Keratinocyte (primary cell): ENCODE results near the gene HEATR3. TPM values are rescaled to one million over a fixed set of nuclear protein-coding genes. Genes with fewer than 3 reads are reported as not detected.

Source experiments
- DNase-seq: peaks from one replicate; pipeline ENCODE4 v3.0.0-alpha.2; 2011; ENCODE audit warnings: low read depth, missing footprints, low spot score
- FAIRE-seq: peaks from 2 replicates; lab custom pipeline; 2011; peaks lifted over from hg19 to GRCh38; lab: Jason Lieb, UNC
- H2AFZ ChIP-seq: 2 replicates; pipeline ENCODE4 v1.6.0; 2012; ENCODE audit warnings: low read length, control low read depth, inconsistent platforms; ENCODE audit not compliant: control insufficient read depth
- H3K27ac ChIP-seq: 2 replicates; pipeline ENCODE4 v1.5.1; 2011; ENCODE audit warnings: low read length; ENCODE audit not compliant: control insufficient read depth, insufficient read depth
- H3K27me3 ChIP-seq: 3 replicates; pipeline ENCODE4 v1.6.0; 2011; ENCODE audit warnings: low read length; ENCODE audit not compliant: control insufficient read depth, insufficient read depth; ENCODE audit errors: extremely low read depth
- H3K36me3 ChIP-seq, 2 experiments: 2 replicates in 1 of 2; 3 replicates in 1 of 2; pipeline ENCODE4 v1.5.1; 2011; ENCODE audit warnings: low read length in 2 of 2, mild to moderate bottlenecking in 1 of 2; ENCODE audit not compliant: control insufficient read depth in 2 of 2, insufficient read depth in 2 of 2; ENCODE audit errors: extremely low read depth in 1 of 2
- H3K4me1 ChIP-seq: 3 replicates; pipeline ENCODE4 v1.5.1; 2011; ENCODE audit warnings: low read length; ENCODE audit not compliant: control insufficient read depth, insufficient read depth; ENCODE audit errors: extremely low read depth
- H3K4me2 ChIP-seq: 3 replicates; pipeline ENCODE4 v1.6.0; 2011; ENCODE audit warnings: low read depth, low read length; ENCODE audit not compliant: control insufficient read depth, insufficient read depth; ENCODE audit errors: extremely low read depth
- H3K4me3 ChIP-seq, 3 experiments: fragments of 200-600 bp in 1 of 3; sonication (generic) in 1 of 3; 2 replicates in 2 of 3; 3 replicates in 1 of 3; pipeline ENCODE4 v1.5.1; 2011 to 2016; ENCODE audit warnings: low read length in 3 of 3, mild to moderate bottlenecking in 3 of 3, control low read depth in 2 of 3, inconsistent platforms in 1 of 3, low read depth in 1 of 3, mixed read lengths in 1 of 3, mixed run types in 1 of 3, moderate library complexity in 1 of 3; ENCODE audit not compliant: control insufficient read depth in 2 of 3, insufficient read depth in 2 of 3; ENCODE audit errors: extremely low read depth in 1 of 3
- H3K79me2 ChIP-seq: 2 replicates; pipeline ENCODE4 v1.6.0; 2012; ENCODE audit warnings: low read length; ENCODE audit not compliant: control insufficient read depth, insufficient read depth
- H3K9ac ChIP-seq: 3 replicates; pipeline ENCODE4 v1.6.0; 2011; ENCODE audit warnings: low read length; ENCODE audit not compliant: control insufficient read depth, insufficient read depth; ENCODE audit errors: extremely low read depth
- H3K9me1 ChIP-seq: 3 replicates; pipeline ENCODE4 v1.6.0; 2011; ENCODE audit warnings: low read length; ENCODE audit not compliant: control insufficient read depth, insufficient read depth; ENCODE audit errors: extremely low read depth
- H3K9me3 ChIP-seq: 2 replicates; pipeline ENCODE4 v1.5.1; 2012; ENCODE audit warnings: low read depth, low read length; ENCODE audit not compliant: control insufficient read depth
- H4K20me1 ChIP-seq: 3 replicates; pipeline ENCODE4 v1.6.0; 2011; ENCODE audit warnings: low read length; ENCODE audit not compliant: control insufficient read depth, insufficient read depth; ENCODE audit errors: extremely low read depth
- CTCF ChIP-seq, 3 experiments: IDR thresholded peaks in 1 of 3; conservative IDR thresholded peaks in 1 of 3; optimal IDR thresholded peaks in 1 of 3; 2 replicates in 2 of 3; 3 replicates in 1 of 3; pipeline versions ENCODE3 to v1.5.1; 2011; ENCODE audit warnings: low read length in 3 of 3, mild to moderate bottlenecking in 3 of 3, moderate library complexity in 2 of 3, control low read depth in 1 of 3, inconsistent platforms in 1 of 3; ENCODE audit not compliant: insufficient read depth in 2 of 3; ENCODE audit errors: extremely low read depth in 1 of 3
- EZH2 ChIP-seq: IDR thresholded peaks from one replicate; pipeline ENCODE4 v1.6.1; 2012; ENCODE audit warnings: inconsistent platforms, mild to moderate bottlenecking, low read length, moderate library complexity
- dilution Hi-C: fragments of 300-500 bp; cut with MboI; formaldehyde crosslinking; loops from one replicate; pipeline ENCODE4 v1.7.0; 2020; ENCODE audit warnings: low sequenced_read_pairs; ENCODE audit not compliant: extremely low pct_ligation_motif_present
- polyA plus RNA-seq, 5 experiments: library from polyadenylated mRNA; depleted of rRNA in 3 of 5; stranded (reverse) in 3 of 5; stranded (forward) in 1 of 5; unstranded in 1 of 5; fragments of >200 nt; gene quantifications; 1 replicate in 1 of 5; 2 replicates in 3 of 5; 3 replicates in 1 of 5; pipeline versions ENCODE4 v1.2.1 to v1.2.3, GENCODE V29; 2011 to 2012; ENCODE audit warnings: missing spikeins in 2 of 5, low read depth in 1 of 5, low replicate concordance in 1 of 5

HEATR3 gene
- polyA plus RNA-seq, 1 donor (not counting 4 experiments of a cell fraction or from before 2014, with no cell fraction given), result 27.2 TPM

- no peak for DNase-seq
- Histone ChIP-seq H3K4me3 (no peak overlapping the region), H3K9ac (no peak overlapping the region), H3K9me3 (no peaks in the 10 kb centered on the region), H2AFZ (no peak overlapping the region), H3K9me1 (no peaks in the 10 kb centered on the region), H4K20me1 (no peaks in the 10 kb centered on the region), H3K4me2 (no peak overlapping the region), H3K4me1 (no peaks in the 10 kb centered on the region), H3K36me3 (no peaks in the 10 kb centered on the region), H3K79me2 (no peaks in the 10 kb centered on the region), H3K27me3 (no peaks in the 10 kb centered on the region), H3K27ac (no peak overlapping the region)
- FAIRE-seq, result no peak
- TF ChIP-seq CTCF (optimal IDR thresholded peaks at IDR 0.05 in 1 of 3, IDR thresholded peaks at IDR 0.05 in 1 of 3, conservative IDR thresholded peaks at IDR 0.05 in 1 of 3; ENCODE audit: extremely low read depth in 1 of 3, insufficient read depth in 2 of 3, low read length in 3 of 3) (no peak), EZH2 (no peak)
- dilution Hi-C loops, result no loop called here
These were observed 25.8 kb upstream of the HEATR3 start for GRCh38 chr16:50040018-50040417.

- Histone ChIP-seq H3K27ac (no peak overlapping the region), H3K4me3 (no peak overlapping the region), H3K9me3 (no peaks in the 10 kb centered on the region), H4K20me1 (no peaks in the 10 kb centered on the region), H3K4me1 (no peaks in the 10 kb centered on the region), H3K36me3 (no peaks in the 10 kb centered on the region), H3K4me2 (no peak overlapping the region), H3K9me1 (no peaks in the 10 kb centered on the region), H2AFZ (no peak overlapping the region), H3K9ac (no peak overlapping the region), H3K79me2 (no peaks in the 10 kb centered on the region), H3K27me3 (no peaks in the 10 kb centered on the region)
- FAIRE-seq (no peak), DNase-seq (no peak)
- dilution Hi-C loops, result no loop called here
- TF ChIP-seq CTCF (optimal IDR thresholded peaks at IDR 0.05 in 1 of 3, IDR thresholded peaks at IDR 0.05 in 1 of 3, conservative IDR thresholded peaks at IDR 0.05 in 1 of 3; ENCODE audit: extremely low read depth in 1 of 3, insufficient read depth in 2 of 3, low read length in 3 of 3) (no peak), EZH2 (no peak)
These were observed 25.1 kb upstream of the HEATR3 start for GRCh38 chr16:50040710-50041109.
